ENCODE results near the gene MDH1.
"Not testable (repeated sequence)": the region's sequence is repeated elsewhere in the genome, so short reads cannot be mapped to it uniquely, and the experiment has no call there.

MDH1 gene

GRCh38 chr2:63604666-63605065, 15.9 kb downstream of the MDH1 start:
- peaks cover 70% of the 10 kb centered on the region for H3K36me3 Mint-ChIP-seq (ENCODE audit: low read depth)
- H3K4me1 Mint-ChIP-seq (ENCODE audit: low read depth), result no peaks in the 10 kb centered on the region
- no peaks in the 10 kb centered on the region for H3K9me3 Mint-ChIP-seq
- H3K27me3 Mint-ChIP-seq, result no peaks in the 10 kb centered on the region
- no peak overlapping the region for H3K4me3 Mint-ChIP-seq
- no peak overlapping the region for H3K27ac Mint-ChIP-seq

- not testable (repeated sequence) for H3K4me1 Mint-ChIP-seq (ENCODE audit: low read depth); H3K4me3 Mint-ChIP-seq
- H3K36me3 Mint-ChIP-seq (ENCODE audit: low read depth), result peaks cover 36% of the 10 kb centered on the region
These were observed 20.1 kb downstream of the MDH1 start for GRCh38 chr2:63608865-63609264.

GRCh38 chr2:63610525-63610924, 21.8 kb downstream of the MDH1 start:
- Mint-ChIP-seq H3K36me3 (ENCODE audit: low read depth) (peaks cover 24% of the 10 kb centered on the region), H3K27me3 (peaks cover 17% of the 10 kb centered on the region), H3K9me3 (no peaks in the 10 kb centered on the region), H3K27ac (no peak overlapping the region), H3K4me1 (ENCODE audit: low read depth) (no peaks in the 10 kb centered on the region), H3K4me3 (no peak overlapping the region)

More at GRCh38 chr2:63608865-63609264, 20.1 kb downstream of the MDH1 start:
- not testable (repeated sequence) for H3K27ac Mint-ChIP-seq, H3K27me3 Mint-ChIP-seq, H3K9me3 Mint-ChIP-seq

- Mint-ChIP-seq H3K27me3 (peaks cover 26% of the 10 kb centered on the region), H3K4me3 (no peak overlapping the region), H3K4me1 (ENCODE audit: low read depth) (no peaks in the 10 kb centered on the region), H3K27ac (no peak overlapping the region), H3K36me3 (ENCODE audit: low read depth) (peaks cover 1% of the 10 kb centered on the region), H3K9me3 (no peaks in the 10 kb centered on the region)
These were observed 24.7 kb downstream of the MDH1 start for GRCh38 chr2:63613391-63613901.

- no peak overlapping the region for H3K27ac Mint-ChIP-seq
- H3K4me3 Mint-ChIP-seq, result no peak overlapping the region
- no peaks in the 10 kb centered on the region for H3K9me3 Mint-ChIP-seq
- H3K27me3 Mint-ChIP-seq, result peaks cover 29% of the 10 kb centered on the region
- H3K36me3 Mint-ChIP-seq (ENCODE audit: low read depth), result no peaks in the 10 kb centered on the region
- H3K4me1 Mint-ChIP-seq (ENCODE audit: low read depth), result no peaks in the 10 kb centered on the region
These were observed 25.7 kb downstream of the MDH1 start for GRCh38 chr2:63614448-63614968.

GRCh38 chr2:63614983-63615945, 26.5 kb downstream of the MDH1 start:
- Mint-ChIP-seq H3K36me3 (ENCODE audit: low read depth) (no peaks in the 10 kb centered on the region), H3K4me1 (ENCODE audit: low read depth) (no peaks in the 10 kb centered on the region), H3K27me3 (peaks cover 30% of the 10 kb centered on the region), H3K4me3 (no peak overlapping the region), H3K9me3 (no peaks in the 10 kb centered on the region), H3K27ac (no peak overlapping the region)

GRCh38 chr2:63617366-63617765, 28.6 kb downstream of the MDH1 start:
- Mint-ChIP-seq H3K27me3 (peaks cover 30% of the 10 kb centered on the region), H3K4me3 (no peak overlapping the region), H3K36me3 (ENCODE audit: low read depth) (no peaks in the 10 kb centered on the region), H3K9me3 (no peaks in the 10 kb centered on the region), H3K27ac (no peak overlapping the region), H3K4me1 (ENCODE audit: low read depth) (no peaks in the 10 kb centered on the region)

- Mint-ChIP-seq H3K4me3 (no peak overlapping the region), H3K36me3 (ENCODE audit: low read depth) (no peaks in the 10 kb centered on the region), H3K4me1 (ENCODE audit: low read depth) (no peaks in the 10 kb centered on the region), H3K9me3 (no peaks in the 10 kb centered on the region), H3K27me3 (peaks cover 33% of the 10 kb centered on the region), H3K27ac (no peak overlapping the region)
These were observed 30.6 kb downstream of the MDH1 start for GRCh38 chr2:63619328-63619727.

GRCh38 chr2:63622751-63623150, 34.0 kb downstream of the MDH1 start:
- peaks cover 16% of the 10 kb centered on the region for H3K27me3 Mint-ChIP-seq
- no peaks in the 10 kb centered on the region for H3K36me3 Mint-ChIP-seq (ENCODE audit: low read depth)
- no peak overlapping the region for H3K27ac Mint-ChIP-seq
- H3K9me3 Mint-ChIP-seq, result no peaks in the 10 kb centered on the region
- H3K4me1 Mint-ChIP-seq (ENCODE audit: low read depth), result no peaks in the 10 kb centered on the region
- no peak overlapping the region for H3K4me3 Mint-ChIP-seq

- peaks cover 16% of the 10 kb centered on the region for H3K27me3 Mint-ChIP-seq
- H3K9me3 Mint-ChIP-seq; H3K4me3 Mint-ChIP-seq; H3K36me3 Mint-ChIP-seq (ENCODE audit: low read depth); H3K4me1 Mint-ChIP-seq (ENCODE audit: low read depth); H3K27ac Mint-ChIP-seq: not testable (repeated sequence)
These were observed 35.0 kb downstream of the MDH1 start for GRCh38 chr2:63623763-63624162.

- Mint-ChIP-seq H3K4me1 (ENCODE audit: low read depth) (no peaks in the 10 kb centered on the region), H3K27me3 (peaks cover 15% of the 10 kb centered on the region), H3K36me3 (ENCODE audit: low read depth) (no peaks in the 10 kb centered on the region), H3K4me3 (no peak overlapping the region), H3K27ac (no peak overlapping the region), H3K9me3 (peaks cover 16% of the 10 kb centered on the region)
These were observed 39.1 kb downstream of the MDH1 start for GRCh38 chr2:63627866-63628265.

- Mint-ChIP-seq H3K4me3 (no peak overlapping the region), H3K9me3 (peaks cover 19% of the 10 kb centered on the region), H3K27me3 (peaks cover 12% of the 10 kb centered on the region), H3K27ac (no peak overlapping the region), H3K36me3 (ENCODE audit: low read depth) (peaks cover 3% of the 10 kb centered on the region), H3K4me1 (ENCODE audit: low read depth) (no peaks in the 10 kb centered on the region)
These were observed 39.7 kb downstream of the MDH1 start for GRCh38 chr2:63628403-63628942.

GRCh38 chr2:63631501-63631900, 42.7 kb downstream of the MDH1 start:
- H3K9me3 Mint-ChIP-seq, result peaks cover 42% of the 10 kb centered on the region
- H3K27ac Mint-ChIP-seq, result no peak overlapping the region
- H3K27me3 Mint-ChIP-seq, result peaks cover 17% of the 10 kb centered on the region
- no peaks in the 10 kb centered on the region for H3K4me1 Mint-ChIP-seq (ENCODE audit: low read depth)
- H3K4me3 Mint-ChIP-seq, result no peak overlapping the region
- H3K36me3 Mint-ChIP-seq (ENCODE audit: low read depth), result peaks cover 4% of the 10 kb centered on the region

- Mint-ChIP-seq H3K4me3 (no peak overlapping the region), H3K27me3 (peaks cover 17% of the 10 kb centered on the region), H3K4me1 (ENCODE audit: low read depth) (no peaks in the 10 kb centered on the region), H3K36me3 (ENCODE audit: low read depth) (peaks cover 4% of the 10 kb centered on the region), H3K27ac (no peak overlapping the region), H3K9me3 (peaks cover 46% of the 10 kb centered on the region)
These were observed 43.6 kb downstream of the MDH1 start for GRCh38 chr2:63632382-63632781.

- H3K4me3 Mint-ChIP-seq, result no peak overlapping the region
- H3K27me3 Mint-ChIP-seq, result peaks cover 16% of the 10 kb centered on the region
- peaks cover 23% of the 10 kb centered on the region for H3K9me3 Mint-ChIP-seq
- no peaks in the 10 kb centered on the region for H3K36me3 Mint-ChIP-seq (ENCODE audit: low read depth)
- no peaks in the 10 kb centered on the region for H3K4me1 Mint-ChIP-seq (ENCODE audit: low read depth)
- H3K27ac Mint-ChIP-seq, result no peak overlapping the region
These were observed 50.6 kb downstream of the MDH1 start for GRCh38 chr2:63639344-63639743.
